CD14-positive monocyte (primary cell): ENCODE measurements around the gene IGFBP1. TPM values are rescaled to one million over a fixed set of nuclear protein-coding genes. Genes with fewer than 3 reads are reported as not detected.
A peak's percentile ranks its signal among the peaks of the same experiment; 100 is the strongest.

Source experiments
- DNase-seq, 3 donors: peaks; one replicate each; pipeline ENCODE4 v3.0.0-alpha.2; 2011 to 2022
- H2AFZ ChIP-seq: 2 replicates; pipeline ENCODE4 v1.6.0; 2012; ENCODE audit warnings: mild to moderate bottlenecking, low read depth, low read length, inconsistent platforms; ENCODE audit not compliant: insufficient read depth, poor library complexity, severe bottlenecking
- H3K27ac ChIP-seq, 2 donors: 1 replicate in 1 of 2; 2 replicates in 1 of 2; pipeline ENCODE4 v1.5.1; 2012 to 2013; ENCODE audit warnings: low read length in 2 of 2, control low read depth in 1 of 2, inconsistent platforms in 1 of 2, low read depth in 1 of 2, mild to moderate bottlenecking in 1 of 2
- H3K27me3 ChIP-seq, 2 donors: one replicate each; pipeline versions ENCODE4 v1.6.0 to v1.6.1; 2011 to 2013; ENCODE audit warnings: low read length in 2 of 2; ENCODE audit not compliant: control insufficient read depth in 2 of 2, insufficient read depth in 2 of 2
- H3K36me3 ChIP-seq, 2 donors: replicated peaks in 1 of 2; 1 replicate in 1 of 2; 2 replicates in 1 of 2; pipeline versions ENCODE4 v1.5.1 to v1.6.1; 2012 to 2013; ENCODE audit warnings: low read length in 2 of 2, control low read depth in 1 of 2, inconsistent platforms in 1 of 2, mild to moderate bottlenecking in 1 of 2; ENCODE audit not compliant: insufficient read depth in 2 of 2, control insufficient read depth in 1 of 2
- H3K4me1 ChIP-seq, 2 donors: 1 replicate in 1 of 2; 2 replicates in 1 of 2; pipeline versions ENCODE4 v1.5.1 to v1.6.1; 2012 to 2013; ENCODE audit warnings: low read length in 2 of 2, control low read depth in 1 of 2, inconsistent platforms in 1 of 2, mild to moderate bottlenecking in 1 of 2, moderate library complexity in 1 of 2; ENCODE audit not compliant: insufficient read depth in 2 of 2, control insufficient read depth in 1 of 2
- H3K4me2 ChIP-seq: replicated peaks from 2 replicates; pipeline ENCODE3; 2012; ENCODE audit warnings: low read length, moderate library complexity, mild to moderate bottlenecking; ENCODE audit not compliant: poor library complexity, severe bottlenecking; ENCODE audit errors: extremely low read depth
- H3K4me3 ChIP-seq, 3 experiments: fragments of 200-600 bp in 1 of 3; sonication (generic) in 1 of 3; replicated peaks in 1 of 3; 1 replicate in 2 of 3; 2 replicates in 1 of 3; pipeline ENCODE4 v1.5.1; 2011 to 2013; ENCODE audit warnings: low read length in 3 of 3, mild to moderate bottlenecking in 3 of 3, control low read depth in 2 of 3, low read depth in 2 of 3, inconsistent platforms in 1 of 3, moderate library complexity in 1 of 3
- H3K79me2 ChIP-seq: 2 replicates; pipeline ENCODE4 v1.6.0; 2012; ENCODE audit warnings: mild to moderate bottlenecking, control low read depth, inconsistent platforms, low read length, moderate library complexity; ENCODE audit not compliant: insufficient read depth
- H3K9ac ChIP-seq: 2 replicates; pipeline ENCODE4 v1.6.0; 2017; ENCODE audit warnings: low read length, mild to moderate bottlenecking; ENCODE audit not compliant: insufficient read depth, poor library complexity, severe bottlenecking
- H3K9me3 ChIP-seq, 2 donors: replicated peaks in 1 of 2; 1 replicate in 1 of 2; 2 replicates in 1 of 2; pipeline versions ENCODE4 v1.5.1 to v1.6.1; 2012 to 2013; ENCODE audit warnings: low read length in 2 of 2, control low read depth in 1 of 2; ENCODE audit not compliant: control insufficient read depth in 1 of 2, insufficient read depth in 1 of 2
- H4K20me1 ChIP-seq: 2 replicates; pipeline ENCODE4 v1.6.0; 2012; ENCODE audit warnings: mild to moderate bottlenecking, low read length, control low read depth, moderate library complexity; ENCODE audit not compliant: insufficient read depth
- H3K27ac Mint-ChIP-seq, 7 donors: one replicate each; pipeline ENCODE4 v1.8.0; 2020; ENCODE audit warnings: mild to moderate bottlenecking in 7 of 7, mixed read lengths in 7 of 7, moderate library complexity in 6 of 7, inconsistent platforms in 2 of 7
- H3K27me3 Mint-ChIP-seq, 3 donors: one replicate each; pipeline ENCODE4 v1.8.0; 2021 to 2022; ENCODE audit warnings: low read depth in 3 of 3, mild to moderate bottlenecking in 3 of 3, mixed read lengths in 3 of 3, moderate library complexity in 3 of 3, inconsistent platforms in 1 of 3
- H3K36me3 Mint-ChIP-seq, 2 donors: one replicate each; pipeline ENCODE4 v1.8.0; 2020; ENCODE audit warnings: mixed read lengths in 2 of 2, inconsistent platforms in 1 of 2, mild to moderate bottlenecking in 1 of 2
- H3K4me1 Mint-ChIP-seq: one replicate; pipeline ENCODE4 v1.8.0; 2020; ENCODE audit warnings: mild to moderate bottlenecking, mixed read lengths
- H3K4me3 Mint-ChIP-seq, 2 donors: one replicate each; pipeline ENCODE4 v1.8.0; 2020; ENCODE audit warnings: mild to moderate bottlenecking in 2 of 2, mixed read lengths in 2 of 2, moderate library complexity in 1 of 2
- H3K9me3 Mint-ChIP-seq, 7 donors: one replicate each; pipeline ENCODE4 v1.8.0; 2020 to 2022; ENCODE audit warnings: mixed read lengths in 7 of 7, mild to moderate bottlenecking in 6 of 7, moderate library complexity in 6 of 7, inconsistent platforms in 2 of 7
- CTCF ChIP-seq: fragments of 200-600 bp; IDR thresholded peaks from one replicate; pipeline ENCODE4 v1.8.0; 2022; ENCODE audit warnings: antibody characterized with exemption, mild to moderate bottlenecking
- WGBS: methylation state at CpG from one replicate; pipeline ENCODE4 v1.1.5; 2013; ENCODE audit warnings: missing lambda C conversion rate; ENCODE audit not compliant: insufficient coverage; 5-methylcytosine and 5-hydroxymethylcytosine counted together
- intact Hi-C, 2 donors: fragments of 100-400 bp; cut with micrococcal nuclease; formaldehyde crosslinking; loops; one replicate each; pipeline versions ENCODE4 v1.15.0 to v1.15.1; 2023
- polyA plus RNA-seq, 3 donors: library from polyadenylated mRNA; depleted of rRNA in 1 of 3; unstranded in 2 of 3; stranded (reverse) in 1 of 3; fragments of 300-500 nt in 2 of 3; fragments of >200 nt in 1 of 3; fragmentation: Illumina TruSeq in 2 of 3; gene quantifications; 1 replicate in 2 of 3; 2 replicates in 1 of 3; pipeline ENCODE4 v1.2.3, GENCODE V29; 2012 to 2021

Gene IGFBP1
- polyA plus RNA-seq, 3 donors = not detected

GRCh38 chr7:45920502-45921380, 32.5 kb downstream of the IGFBP1 start, which contains the start of gene IGFBP3:
Gene IGFBP3, minus strand, starts transcription at chr7:45921272. Its CDS starts 132 bp downstream, at chr7:45921140.
- H3K27ac Mint-ChIP-seq = no peak within 1 kb of the TSS
- H3K9ac ChIP-seq = no peak within 1 kb of the TSS
- intact Hi-C loops = no loop called here

GRCh38 chr7:45921381-45921698, 33.1 kb downstream of the IGFBP1 start:
- H3K36me3 ChIP-seq = no peaks in the 10 kb centered on the region
- H2AFZ ChIP-seq = no peak overlapping the region
- H3K9me3 ChIP-seq = peaks cover 0 to 18% of the 10 kb centered on the region in 2 donors
- peaks cover 55 to 70% of the 10 kb centered on the region in 2 donors for H3K27me3 ChIP-seq
- H4K20me1 ChIP-seq = no peaks in the 10 kb centered on the region
- no peak overlapping the region for H3K9ac ChIP-seq
- no peak for TF ChIP-seq CTCF
- H3K27me3 Mint-ChIP-seq = peaks cover 53 to 76% (median 64%) of the 10 kb centered on the region in 3 donors
- H3K36me3 Mint-ChIP-seq = no peaks in the 10 kb centered on the region
- DNase-seq = no peak
- H3K4me3 ChIP-seq = no peak overlapping the region
- no peaks in the 10 kb centered on the region for H3K4me1 ChIP-seq
- no peak overlapping the region for H3K4me2 ChIP-seq
- no peaks in the 10 kb centered on the region for H3K79me2 ChIP-seq
- intact Hi-C loops = no loop called here
- WGBS = 3% methylated on average over 31 of the region's 31 CpGs
- peak overlapping the region in 1 of 2 donors; percentile 72 for H3K4me3 Mint-ChIP-seq
- no peak overlapping the region for H3K27ac ChIP-seq
- H3K27ac Mint-ChIP-seq = no peak overlapping the region
- H3K9me3 Mint-ChIP-seq = peaks cover 0 to 9% (median 0%) of the 10 kb centered on the region in 7 donors
- H3K4me1 Mint-ChIP-seq = peaks cover 4% of the 10 kb centered on the region

More at GRCh38 chr7:45920502-45921380, 32.5 kb downstream of the IGFBP1 start, which contains the start of gene IGFBP3:
- Histone ChIP-seq H3K79me2 (no peaks in the 10 kb centered on the region), H3K4me1 (no peaks in the 10 kb centered on the region), H3K36me3 (no peaks in the 10 kb centered on the region), H3K9me3 (peaks cover 0 to 18% of the 10 kb centered on the region in 2 donors), H3K27ac (no peak within 1 kb of the TSS), H4K20me1 (no peaks in the 10 kb centered on the region), H2AFZ (no peak within 1 kb of the TSS), H3K27me3 (peaks cover 55 to 70% of the 10 kb centered on the region in 2 donors), H3K4me3 (no peak within 1 kb of the TSS), H3K4me2 (peak within 1 kb of the TSS; percentile 11)
- DNase-seq = no peak
- H3K4me1 Mint-ChIP-seq = peaks cover 4% of the 10 kb centered on the region
- H3K27me3 Mint-ChIP-seq = peaks cover 53 to 77% (median 64%) of the 10 kb centered on the region in 3 donors
- H3K9me3 Mint-ChIP-seq = peaks cover 0 to 9% (median 0%) of the 10 kb centered on the region in 7 donors
- WGBS = under 1% methylated on average over 111 of the region's 111 CpGs
- no peaks in the 10 kb centered on the region for H3K36me3 Mint-ChIP-seq
- H3K4me3 Mint-ChIP-seq = peak within 1 kb of the TSS in 1 of 2 donors; percentile 83
- no peak for TF ChIP-seq CTCF
